Measurements from ENCODE around the gene KNTC1.

Gene KNTC1

GRCh38 chr12:122520676-122521075, 6.4 kb upstream of the KNTC1 start:
- in situ Hi-C loops (cut with HindIII; ENCODE audit: low sequenced_read_pairs) = no loop called here
- no peak for DNase-seq (ENCODE audit: low read depth)
- TF ChIP-seq CTCF (IDR thresholded peaks at IDR 0.05; ENCODE audit: low read depth, low read length, missing control alignments) = no peak
- no peak overlapping the region for H3K4me3 ChIP-seq (ENCODE audit: low read depth, low read length)

GRCh38 chr12:122523280-122523679, 3.8 kb upstream of the KNTC1 start:
- no peak for TF ChIP-seq CTCF (IDR thresholded peaks at IDR 0.05; ENCODE audit: low read depth, low read length, missing control alignments)
- H3K4me3 ChIP-seq (ENCODE audit: low read depth, low read length) = peak overlapping the region; percentile 4
- no peak for DNase-seq (ENCODE audit: low read depth)
- in situ Hi-C loops (cut with HindIII; ENCODE audit: low sequenced_read_pairs) = no loop called here

GRCh38 chr12:122523846-122524718, 3.0 kb upstream of the KNTC1 start:
- no peak for TF ChIP-seq CTCF (IDR thresholded peaks at IDR 0.05; ENCODE audit: low read depth, low read length, missing control alignments)

GRCh38 chr12:122527478-122527944, 462 bp downstream of the KNTC1 start:
- no peak for DNase-seq (ENCODE audit: low read depth)
- no peak for TF ChIP-seq CTCF (IDR thresholded peaks at IDR 0.05; ENCODE audit: low read depth, low read length, missing control alignments)
- H3K4me3 ChIP-seq (ENCODE audit: low read depth, low read length) = peak overlapping the region; percentile 94
- in situ Hi-C loops (cut with HindIII; ENCODE audit: low sequenced_read_pairs) = no loop called here

More at GRCh38 chr12:122523846-122524718, 3.0 kb upstream of the KNTC1 start:
- DNase-seq (ENCODE audit: low read depth) = no peak
- H3K4me3 ChIP-seq (ENCODE audit: low read depth, low read length) = peak overlapping the region; percentile 94
- in situ Hi-C loops (cut with HindIII; ENCODE audit: low sequenced_read_pairs) = no loop called here

GRCh38 chr12:122528582-122528981, 1.5 kb downstream of the KNTC1 start:
- DNase-seq (ENCODE audit: low read depth) = no peak
- H3K4me3 ChIP-seq (ENCODE audit: low read depth, low read length) = no peak overlapping the region
- in situ Hi-C loops (cut with HindIII; ENCODE audit: low sequenced_read_pairs) = no loop called here
- no peak for TF ChIP-seq CTCF (IDR thresholded peaks at IDR 0.05; ENCODE audit: low read depth, low read length, missing control alignments)

- no peak for TF ChIP-seq CTCF (IDR thresholded peaks at IDR 0.05; ENCODE audit: low read depth, low read length, missing control alignments)
- in situ Hi-C loops (cut with HindIII; ENCODE audit: low sequenced_read_pairs) = no loop called here
- no peak overlapping the region for H3K4me3 ChIP-seq (ENCODE audit: low read depth, low read length)
- no peak for DNase-seq (ENCODE audit: low read depth)
Observed at GRCh38 chr12:122528992-122529391, 1.9 kb downstream of the KNTC1 start.
